Neural progenitor cell (in vitro differentiated cells): ENCODE measurements around the gene R3HDM1.

Experiments used
- CTCF ChIP-seq: fragments of 200-600 bp; sonication (generic); IDR thresholded peaks from 2 replicates; pipeline ENCODE4 v1.5.1; 2017; ENCODE audit warnings: antibody characterized with exemption, mild to moderate bottlenecking
- EZH2phosphoT487 ChIP-seq: fragments of 200-600 bp; sonication (generic); IDR thresholded peaks from 2 replicates; pipeline ENCODE4 v1.6.1; 2017; ENCODE audit warnings: antibody characterized with exemption

GRCh38 chr2:135485441-135485840, 45.8 kb upstream of the R3HDM1 start:
- TF ChIP-seq CTCF (no peak), EZH2phosphoT487 (no peak)
